Fibroblast of peridontal ligament (primary cell): ENCODE results near the gene COL21A1.

Experiments
- DNase-seq: peaks from one replicate; pipeline ENCODE4 v3.0.0-alpha.2; 2010; ENCODE audit errors: extremely low read depth

Gene COL21A1

DNA sequence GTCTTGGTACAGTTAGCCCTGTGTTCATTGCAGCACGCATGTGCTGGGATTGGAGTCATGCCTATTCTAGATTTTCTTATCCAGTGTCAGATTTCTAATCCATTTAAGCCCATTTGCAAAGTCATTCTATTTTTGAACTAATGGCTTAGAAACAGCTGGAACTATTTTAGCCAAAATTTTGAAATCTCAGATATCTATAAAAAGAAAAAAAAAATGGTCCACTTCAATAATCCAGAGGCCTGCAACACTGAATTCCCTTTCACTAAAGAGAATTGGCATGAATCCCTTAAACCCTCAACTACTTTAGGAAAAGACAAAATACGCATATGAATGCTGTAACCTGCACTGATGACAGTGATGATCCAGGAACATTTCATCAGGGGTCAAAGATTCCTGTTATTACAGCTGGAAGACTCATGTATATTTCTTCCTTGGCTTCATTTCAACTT, 1.5 kb downstream of the COL21A1 start:
- peak; percentile 95 for DNase-seq

DNA sequence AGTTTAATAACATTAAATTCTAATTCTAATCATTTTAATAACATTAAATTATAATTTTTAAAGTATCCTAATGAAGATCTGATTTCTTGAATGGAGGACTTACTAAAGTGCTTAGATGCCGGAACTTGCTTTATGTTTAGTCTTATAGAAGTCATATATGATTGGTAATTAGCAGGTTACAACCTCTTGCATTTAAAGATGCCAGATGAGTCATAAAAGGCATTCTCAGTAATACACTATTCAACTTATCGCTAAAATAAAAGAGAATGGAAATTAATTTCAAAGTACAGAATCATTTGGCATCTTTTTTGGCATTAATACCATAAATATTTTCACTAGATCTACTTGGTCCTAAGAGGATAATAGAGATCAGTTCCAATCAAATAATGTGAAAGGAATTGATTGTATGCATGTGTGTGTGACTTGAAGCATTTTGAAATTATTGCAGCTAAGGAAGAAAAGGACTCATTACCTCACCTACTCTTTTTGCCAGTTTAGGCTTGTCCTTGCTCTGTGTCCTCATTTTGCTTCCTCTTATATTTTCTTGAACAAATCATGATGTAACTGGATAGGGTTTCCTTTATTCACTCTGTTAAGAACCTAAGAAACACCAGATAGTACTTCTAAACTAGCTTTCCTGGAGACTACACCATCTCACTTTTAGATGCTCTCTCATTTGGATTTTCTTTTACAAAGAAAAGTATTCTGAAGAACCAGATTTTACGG, 2.7 kb downstream of the COL21A1 start:
- DNase-seq: no peak

DNA sequence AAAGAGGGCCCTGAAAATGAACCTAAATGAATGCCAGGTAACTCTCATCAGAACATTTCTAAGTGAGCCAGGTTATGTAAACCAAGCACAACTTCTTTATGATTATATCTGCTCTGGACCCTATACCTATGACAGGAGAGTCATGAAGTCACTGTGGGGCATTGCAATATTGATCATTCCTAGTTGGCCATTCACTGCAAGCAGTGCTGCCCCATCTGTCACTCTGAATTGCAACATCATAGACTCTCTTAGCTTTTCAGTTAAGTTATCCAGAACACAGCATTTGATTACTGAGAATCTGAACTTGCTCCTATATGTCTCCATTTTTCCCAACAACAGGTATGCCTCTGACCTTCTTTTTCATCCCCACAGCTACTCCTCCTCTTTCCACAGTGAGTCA, 3.3 kb downstream of the COL21A1 start:
- no peak for DNase-seq

DNA sequence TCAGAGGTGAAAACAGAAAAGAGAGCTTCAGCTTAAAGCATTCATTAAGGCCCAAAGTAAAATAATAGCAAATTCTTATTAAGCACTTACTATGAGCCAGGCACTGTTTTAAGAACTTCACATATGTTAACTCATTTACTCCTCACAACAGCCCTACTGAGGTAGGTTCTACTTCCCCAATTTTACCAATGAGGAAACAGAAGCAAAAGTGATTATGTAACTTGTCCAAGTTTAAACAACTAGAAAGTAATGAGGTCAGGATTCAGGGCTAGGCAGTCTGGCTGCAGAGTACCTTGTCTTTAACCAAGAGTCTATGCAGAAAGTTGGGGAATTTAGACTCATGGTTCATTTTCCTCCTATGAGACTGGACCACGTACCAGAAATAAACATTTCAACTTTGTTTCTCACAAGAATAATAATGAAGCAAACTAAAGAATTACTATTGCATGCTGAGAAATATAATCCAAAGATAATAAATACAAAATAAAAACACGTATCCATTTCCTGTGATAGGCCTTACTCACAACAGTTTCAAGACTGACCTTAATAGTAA, 3.8 kb downstream of the COL21A1 start:
- no peak for DNase-seq

DNA sequence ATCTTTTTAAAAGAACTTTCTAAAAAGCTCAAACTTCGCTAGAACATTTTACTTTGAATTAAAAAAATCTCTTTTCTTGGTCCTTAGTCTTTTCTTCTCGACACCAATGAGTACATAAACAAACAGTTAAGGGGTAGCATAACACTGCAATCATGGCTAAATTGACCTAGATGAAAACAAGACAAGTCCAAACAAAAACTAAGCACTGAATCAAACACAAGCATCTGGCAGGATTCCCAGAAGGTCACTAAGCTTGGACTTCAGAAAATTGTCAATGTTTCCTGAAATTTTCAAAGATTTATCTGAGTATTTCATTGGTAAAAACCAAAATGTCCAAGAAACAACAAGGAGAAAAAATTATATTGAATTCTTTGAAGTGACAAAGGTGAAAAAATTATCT, 5.0 kb downstream of the COL21A1 start:
- peak; percentile 72 for DNase-seq

DNA sequence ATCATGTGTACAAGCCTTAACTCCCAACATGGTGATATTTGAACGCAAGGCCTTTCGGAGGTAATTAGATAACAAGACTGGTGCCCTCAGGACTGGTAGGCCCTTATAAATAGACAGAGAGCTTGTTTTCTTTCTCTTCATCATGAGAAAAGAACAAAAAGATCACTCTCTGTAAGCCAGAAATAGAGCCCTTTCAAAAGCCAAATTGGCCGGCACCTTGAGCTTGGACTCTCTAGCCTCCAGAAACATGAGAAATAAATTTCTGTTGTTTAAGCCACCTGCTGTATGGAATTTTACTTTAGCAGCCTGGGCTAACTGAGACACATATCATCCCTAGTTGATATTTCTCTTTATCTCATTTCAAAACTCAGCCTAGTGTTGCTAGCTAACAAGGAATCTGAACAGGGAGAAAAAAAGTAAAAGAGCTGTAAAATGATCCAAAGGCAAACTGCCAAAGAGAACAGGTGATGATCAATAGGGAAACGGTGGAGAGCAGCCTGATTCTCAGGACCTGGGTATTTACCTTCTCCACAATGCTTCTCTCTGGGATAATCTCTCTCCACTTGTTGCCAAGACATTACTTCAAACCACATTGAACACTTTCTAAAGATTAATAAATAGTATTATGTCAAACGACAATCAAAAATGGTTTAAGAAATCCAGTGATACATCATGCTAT, 6.1 kb downstream of the COL21A1 start:
- DNase-seq: no peak

DNA sequence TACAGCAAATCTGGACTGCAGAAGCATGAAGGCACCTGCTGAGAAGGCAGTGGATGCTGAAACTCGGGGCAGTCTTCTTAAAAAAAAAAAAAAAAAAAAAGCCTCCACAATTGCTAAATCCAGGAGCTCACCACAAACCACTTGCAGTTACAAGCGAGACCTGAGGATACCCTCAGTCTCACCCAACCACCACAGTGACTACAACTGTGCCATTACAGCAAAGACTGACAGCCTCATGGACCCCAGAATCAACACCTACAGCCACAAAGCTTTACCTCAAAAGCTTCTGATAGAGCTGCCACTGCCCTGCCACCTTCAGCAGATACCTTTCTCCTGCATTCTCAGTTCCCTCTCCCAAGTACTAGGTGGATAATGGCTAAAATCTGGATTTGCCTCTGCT, 9.0 kb downstream of the COL21A1 start:
- DNase-seq: no peak

DNA sequence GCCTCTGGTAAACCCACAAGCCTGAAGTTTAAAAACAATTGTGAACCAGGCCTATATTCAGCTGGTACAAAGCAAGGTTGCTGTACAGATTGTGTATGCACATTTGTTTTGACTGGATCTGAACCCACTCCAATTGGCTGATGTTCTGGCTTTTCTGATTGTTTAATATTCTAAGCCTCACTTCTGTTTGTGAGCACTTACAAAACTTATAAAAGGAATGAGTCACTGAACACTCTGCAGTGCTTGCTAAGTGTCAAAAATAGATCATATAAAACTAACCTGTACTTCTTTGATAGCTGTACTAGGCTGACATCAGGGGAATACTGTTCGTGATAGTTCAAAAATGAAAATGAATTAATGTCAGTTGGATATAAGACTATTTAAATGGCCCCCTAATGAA, 12.1 kb downstream of the COL21A1 start:
- peak; percentile 52 for DNase-seq

DNA sequence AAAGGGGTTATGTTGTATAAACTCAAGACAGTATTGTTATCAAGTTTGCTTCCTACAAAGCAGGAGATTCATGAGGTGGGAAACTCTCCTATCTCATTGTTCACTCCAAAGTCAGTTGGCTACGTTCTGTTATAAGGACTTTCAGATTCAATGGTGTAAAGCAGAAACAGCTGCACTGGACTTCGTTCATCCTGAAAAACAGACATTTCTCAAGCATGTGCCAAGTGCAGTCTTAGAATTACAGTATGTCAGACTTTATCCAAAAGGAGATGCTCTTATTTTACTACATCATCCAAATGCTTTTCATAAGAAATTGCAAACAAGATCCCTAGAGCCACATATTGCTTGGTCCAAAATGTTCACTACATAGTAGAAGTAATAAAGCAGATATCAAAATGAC, 14.9 kb downstream of the COL21A1 start:
- peak; percentile 60 for DNase-seq

DNA sequence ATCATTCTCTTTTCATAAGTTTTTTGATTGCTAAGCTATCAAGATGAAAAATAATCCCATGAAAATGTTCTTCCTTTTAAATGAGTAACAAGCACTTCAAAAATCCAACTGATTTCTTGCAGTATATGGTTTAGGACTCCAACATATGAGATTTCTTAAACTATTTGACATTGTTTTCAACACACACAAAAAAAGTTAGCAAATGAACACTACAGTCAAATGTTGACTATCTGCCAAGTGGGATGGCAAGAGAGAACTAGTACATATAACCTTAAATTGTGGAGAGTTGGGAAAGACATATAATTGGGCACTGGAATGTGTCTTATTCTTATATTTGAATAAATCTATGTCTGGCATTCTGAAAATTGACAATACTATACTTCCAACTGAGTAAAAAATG, 15.6 kb downstream of the COL21A1 start:
- DNase-seq: peak; percentile 35

DNA sequence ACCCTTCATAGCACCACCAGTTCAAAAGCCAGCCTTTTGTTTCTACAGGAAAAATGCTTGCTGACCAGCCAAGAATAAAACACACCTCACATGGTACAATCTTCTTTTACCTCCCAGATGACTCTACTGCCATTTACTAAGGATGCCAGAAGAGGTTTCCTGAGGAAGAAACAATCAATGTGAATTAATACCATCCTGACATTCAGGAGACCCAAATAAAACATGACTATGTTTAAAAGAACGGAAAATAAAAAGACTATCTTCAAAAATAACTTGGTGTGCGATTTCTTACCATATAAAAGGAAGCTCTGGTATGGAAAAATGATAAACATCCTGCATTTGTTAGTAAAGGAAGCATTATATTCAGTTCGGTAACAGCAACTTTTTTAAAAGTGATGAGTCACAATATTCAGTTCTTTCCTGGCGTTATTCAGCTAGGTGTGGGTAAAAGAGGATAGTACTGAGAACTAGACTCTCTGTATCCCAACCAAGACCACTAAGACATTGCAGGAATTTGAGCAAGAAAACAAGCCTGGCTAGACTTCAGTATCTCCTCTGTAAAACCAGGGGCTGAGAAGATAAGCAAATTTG, 16.3 kb downstream of the COL21A1 start:
- no peak for DNase-seq

DNA sequence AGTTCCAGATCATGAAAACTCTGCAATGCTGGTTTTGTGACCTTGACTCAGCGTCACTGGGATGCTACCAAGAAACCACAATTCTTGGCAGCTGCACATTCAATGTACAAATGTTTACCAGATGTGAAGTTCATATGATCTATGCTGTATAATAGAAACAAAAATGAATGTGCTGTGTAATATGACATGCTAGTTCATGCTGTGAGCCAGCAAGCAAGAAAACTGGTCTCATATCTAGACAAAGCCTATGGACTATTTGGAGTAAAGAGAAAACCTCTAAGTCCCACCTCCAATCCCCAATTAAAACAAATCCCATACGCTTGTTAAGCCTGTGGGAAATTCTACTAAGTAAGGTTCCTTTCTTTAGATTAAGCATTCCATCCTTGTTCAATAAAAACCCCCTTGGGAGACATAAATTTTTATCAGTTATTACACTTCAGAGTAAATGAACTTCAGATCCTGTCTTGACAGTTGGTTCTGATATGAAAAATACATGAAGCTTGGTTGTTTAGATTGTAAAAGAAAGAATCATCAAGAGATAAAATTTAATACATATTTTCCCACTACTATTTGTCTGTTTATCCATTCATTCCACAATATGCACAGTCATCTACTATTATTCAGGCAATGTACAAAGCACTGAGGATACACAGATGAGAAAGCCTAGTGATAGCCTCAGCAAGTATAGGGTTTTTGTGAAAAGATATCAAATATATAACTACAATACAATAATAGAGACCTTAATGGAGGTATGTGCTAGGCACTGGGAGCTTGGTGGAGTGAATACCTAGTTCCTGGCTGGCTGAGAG, 20.1 kb downstream of the COL21A1 start:
- peak; percentile 97 for DNase-seq

DNA sequence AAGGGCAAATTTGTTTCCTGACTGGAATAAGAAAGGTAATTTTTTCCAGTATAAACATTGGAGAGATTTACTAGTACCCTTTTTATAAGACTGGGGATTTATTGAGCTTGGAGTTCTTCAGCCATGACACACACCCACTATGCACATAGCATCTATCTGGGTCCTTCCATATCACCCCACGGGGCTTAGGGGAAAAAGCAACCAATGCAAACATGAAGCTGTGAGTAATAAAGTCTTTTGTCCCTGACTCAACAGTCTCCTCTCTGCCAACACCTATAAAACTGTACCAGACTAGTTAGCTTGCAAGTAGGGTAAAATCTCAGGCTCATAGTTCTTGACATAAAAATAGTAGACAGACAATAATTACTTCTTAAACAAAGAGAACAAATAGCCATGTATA, 23.4 kb downstream of the COL21A1 start:
- DNase-seq: peak; percentile 58

DNA sequence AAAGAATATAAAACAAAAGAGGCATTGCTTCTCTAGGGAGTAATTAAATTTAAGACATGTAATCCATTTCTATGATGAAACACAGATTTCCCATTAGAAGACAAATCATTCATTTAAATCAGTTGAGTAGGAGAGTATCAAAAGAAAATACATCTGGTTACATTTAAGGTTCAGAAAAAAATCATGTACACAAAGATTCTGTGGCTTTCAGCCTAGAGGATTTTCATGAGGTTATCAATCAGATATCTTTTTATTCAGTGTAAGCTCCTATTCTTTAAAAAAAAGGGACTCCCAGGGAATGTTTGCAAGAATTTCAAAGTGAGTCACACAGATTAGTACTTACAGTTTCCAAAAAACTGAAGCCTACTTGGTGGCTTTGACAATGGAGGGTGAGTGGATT, 24.9 kb downstream of the COL21A1 start:
- DNase-seq: peak; percentile 91

DNA sequence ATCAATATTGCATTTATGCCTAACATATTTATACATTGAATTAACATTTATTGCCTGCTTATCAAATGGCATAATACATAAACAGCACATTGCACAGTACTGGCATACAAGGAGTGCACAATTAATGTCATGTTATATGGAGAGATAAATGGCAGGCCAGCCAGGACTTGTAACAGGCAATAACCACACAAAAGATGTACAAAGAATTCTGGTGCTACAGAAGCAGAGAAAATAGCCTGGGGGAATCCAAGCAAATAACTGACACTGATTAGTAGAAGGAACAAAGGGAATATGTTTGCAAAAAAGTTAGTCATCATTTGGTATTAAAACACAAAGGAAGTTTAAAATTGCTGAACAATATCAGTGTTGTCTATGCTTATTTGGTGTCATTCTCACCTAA, 27.3 kb downstream of the COL21A1 start:
- DNase-seq: no peak

DNA sequence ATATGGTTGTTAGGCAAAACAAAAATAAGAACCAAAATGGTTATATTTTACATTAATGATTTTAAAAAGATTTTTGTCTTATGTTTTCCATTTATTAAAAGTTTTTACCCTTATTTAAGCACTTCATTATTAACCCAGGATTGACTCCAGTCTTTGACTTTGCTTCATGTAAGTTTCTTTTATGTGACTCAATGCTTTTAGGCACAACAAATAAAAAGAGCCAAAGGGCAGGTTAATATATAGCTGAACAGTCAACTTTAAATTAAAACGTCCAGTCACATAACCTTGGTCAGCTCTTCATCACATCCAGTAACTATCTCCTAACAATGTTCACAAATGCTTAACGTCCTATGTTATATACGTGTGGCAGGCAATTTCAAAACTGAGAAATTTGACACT, 32.7 kb downstream of the COL21A1 start:
- no peak for DNase-seq

DNA sequence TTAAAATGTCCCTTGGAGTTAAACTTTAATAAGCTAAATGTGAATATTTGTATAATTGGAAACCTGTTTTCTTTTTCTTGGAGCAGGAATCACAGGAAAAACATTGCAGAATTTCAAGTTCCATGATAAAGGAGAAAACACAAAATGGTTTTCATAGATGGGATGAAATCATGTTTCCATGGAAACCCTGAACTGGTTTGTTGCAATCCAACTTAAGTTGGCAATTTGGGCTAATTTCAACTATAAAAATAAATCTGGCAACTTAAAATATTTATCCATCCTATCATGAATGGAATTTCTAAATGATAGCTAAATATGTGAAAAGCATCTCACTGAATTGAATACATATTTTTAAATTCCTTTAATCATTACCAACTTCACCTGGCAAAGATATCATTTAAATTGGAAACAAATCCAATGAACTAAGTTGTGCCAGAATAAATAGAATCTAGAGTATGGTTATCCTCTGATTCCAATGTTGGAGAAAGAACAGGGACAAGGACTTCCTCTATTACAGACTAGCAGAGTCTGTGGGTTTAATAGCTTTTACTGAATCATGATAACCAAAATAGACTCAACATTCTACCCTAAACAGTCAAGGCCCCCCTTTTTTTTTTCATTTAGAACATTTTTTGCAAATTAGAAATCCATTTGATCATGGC, 33.2 kb downstream of the COL21A1 start:
- DNase-seq: peak; percentile 68

DNA sequence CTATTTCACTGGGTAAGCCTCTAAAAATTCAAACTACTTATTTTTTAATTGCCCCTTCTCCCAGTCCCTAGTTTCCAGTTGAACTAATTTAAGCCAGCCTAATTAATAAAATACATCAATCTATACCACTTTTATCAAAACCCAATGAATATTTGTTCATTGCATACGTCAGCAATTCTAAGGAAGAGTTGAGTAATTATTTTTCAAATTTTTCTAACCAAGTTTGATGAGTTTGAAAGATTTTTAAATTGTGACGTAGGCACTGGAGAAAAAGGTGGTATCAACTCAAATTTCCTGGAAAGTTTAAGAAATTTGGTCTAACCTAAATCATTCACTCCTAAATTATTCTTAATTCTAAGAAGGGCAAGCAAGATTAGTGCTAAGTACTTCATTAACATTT, 35.7 kb downstream of the COL21A1 start:
- DNase-seq: no peak

DNA sequence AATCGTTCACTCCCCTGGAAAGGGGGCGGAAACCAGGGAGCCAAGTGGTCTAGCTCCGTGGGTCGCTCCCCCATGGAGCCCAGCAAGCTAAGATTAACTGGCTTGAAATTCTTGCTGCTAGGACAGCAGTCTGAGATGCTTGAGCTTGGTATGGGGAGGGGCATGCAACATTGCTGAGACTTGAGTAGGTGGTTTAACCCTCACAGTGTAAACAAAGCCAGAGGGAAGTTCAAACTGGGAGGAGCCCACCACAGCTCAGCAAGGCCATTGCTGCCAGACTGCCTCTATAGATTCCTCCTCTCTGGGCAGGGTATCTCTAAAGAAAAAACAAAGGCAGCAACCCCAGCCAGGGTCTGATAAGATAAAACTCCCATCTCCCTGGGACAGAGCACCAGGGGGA, 43.2 kb downstream of the COL21A1 start:
- DNase-seq: no peak

DNA sequence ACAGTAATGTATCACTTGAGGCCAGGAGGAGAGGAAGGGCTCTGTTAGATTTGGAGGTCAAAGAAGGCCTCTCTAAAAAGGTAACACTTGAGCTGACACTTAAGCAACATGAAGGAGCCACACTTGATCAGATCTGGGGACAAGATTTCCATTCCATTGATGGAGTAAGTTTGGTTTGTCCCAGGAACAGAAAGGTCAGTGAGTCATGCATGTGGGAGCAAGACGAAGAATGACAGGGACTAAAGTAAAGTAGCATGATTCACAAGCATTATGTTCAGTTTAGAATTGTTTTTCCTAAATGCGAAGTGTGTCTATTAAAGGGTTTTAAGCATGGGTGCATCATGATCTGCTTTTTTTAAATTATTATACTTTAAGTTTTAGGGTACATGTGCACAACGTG, 47.4 kb downstream of the COL21A1 start:
- DNase-seq: no peak

DNA sequence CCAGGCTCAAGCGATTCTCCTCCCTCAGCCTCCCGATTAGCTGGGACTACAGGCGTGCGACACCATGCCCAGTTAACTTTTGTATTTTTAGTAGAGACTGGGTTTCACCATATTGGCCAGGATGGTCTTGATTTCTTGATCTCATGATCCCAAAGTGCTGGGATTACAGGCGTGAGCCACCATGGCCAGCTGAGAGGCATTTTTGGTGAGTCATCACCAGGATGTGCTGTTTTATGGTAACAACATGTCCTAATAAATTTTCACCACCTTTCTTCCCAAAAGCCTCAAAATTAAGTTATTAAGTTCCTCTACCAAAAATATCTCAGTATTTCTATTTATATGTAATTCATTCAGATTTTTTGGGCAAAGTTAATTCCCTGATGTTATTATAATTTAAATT, 53.5 kb downstream of the COL21A1 start:
- DNase-seq: no peak

DNA sequence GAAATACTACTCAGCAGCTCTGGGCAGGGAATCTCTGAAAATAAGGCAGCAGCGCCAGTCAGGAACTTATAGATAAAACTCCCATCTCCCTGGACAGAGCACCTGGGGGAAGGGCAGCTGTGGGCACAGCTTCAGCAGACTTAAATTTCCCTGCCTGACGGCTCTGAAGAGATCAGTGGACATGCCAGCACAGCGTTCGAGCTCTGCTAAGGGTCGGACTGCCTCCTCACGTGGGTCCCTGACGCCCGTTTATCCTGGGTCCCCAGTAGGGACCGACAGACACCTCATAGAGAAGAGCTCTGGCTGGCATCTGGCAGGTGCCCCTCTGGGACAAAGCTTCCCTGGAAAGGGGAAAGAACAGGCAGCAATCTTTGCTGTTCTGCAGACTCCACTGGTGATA, 59.0 kb downstream of the COL21A1 start:
- DNase-seq: no peak
